H9 (cell line): ENCODE results near the gene GPC4. TPM values are rescaled to one million over a fixed set of nuclear protein-coding genes. Genes with fewer than 3 reads are reported as not detected.

Source experiments
- DNase-seq: peaks from one replicate; pipeline ENCODE4 v3.0.0-alpha.2; 2017
- H2AFZ ChIP-seq: one replicate; pipeline ENCODE4 v1.6.1; 2013; ENCODE audit warnings: mild to moderate bottlenecking, low read length, control low read depth, moderate library complexity
- H2AK5ac ChIP-seq: 2 replicates; pipeline ENCODE4 v1.6.1; 2013; ENCODE audit warnings: low read length, control low read depth, mixed read lengths; ENCODE audit not compliant: insufficient read length
- H2BK120ac ChIP-seq: one replicate; pipeline ENCODE4 v1.6.1; 2013; ENCODE audit warnings: low read depth, mild to moderate bottlenecking, low read length, control low read depth, inconsistent platforms; ENCODE audit not compliant: poor library complexity, severe bottlenecking
- H2BK12ac ChIP-seq: 2 replicates; pipeline ENCODE4 v1.6.1; 2013; ENCODE audit warnings: low read length, control low read depth, mixed read lengths, low read depth; ENCODE audit not compliant: insufficient read length
- H2BK15ac ChIP-seq: 2 replicates; pipeline ENCODE4 v1.6.1; 2013; ENCODE audit warnings: low read depth, low read length, control low read depth
- H2BK20ac ChIP-seq: one replicate; pipeline ENCODE4 v1.6.1; 2013; ENCODE audit warnings: low read depth, mild to moderate bottlenecking, low read length, control low read depth, inconsistent platforms; ENCODE audit not compliant: poor library complexity, severe bottlenecking
- H2BK5ac ChIP-seq: 2 replicates; pipeline ENCODE4 v1.6.1; 2013; ENCODE audit warnings: low read length, control low read depth, mixed read lengths; ENCODE audit not compliant: insufficient read length
- H3K14ac ChIP-seq: 2 replicates; pipeline ENCODE4 v1.6.1; 2013; ENCODE audit warnings: low read length, control low read depth; ENCODE audit not compliant: insufficient read depth
- H3K18ac ChIP-seq: 2 replicates; pipeline ENCODE4 v1.6.1; 2013; ENCODE audit warnings: low read depth, mild to moderate bottlenecking, mixed read lengths, low read length, control low read depth; ENCODE audit not compliant: insufficient read length
- H3K23ac ChIP-seq: 2 replicates; pipeline ENCODE4 v1.6.1; 2013; ENCODE audit warnings: low read length, control low read depth, mixed read lengths, low read depth; ENCODE audit not compliant: insufficient read length
- H3K23me2 ChIP-seq: 2 replicates; pipeline ENCODE4 v1.6.1; 2013; ENCODE audit warnings: low read depth, mild to moderate bottlenecking, mixed read lengths, low read length, control low read depth; ENCODE audit not compliant: insufficient read length, poor library complexity, severe bottlenecking
- H3K27ac ChIP-seq: 2 replicates; pipeline ENCODE4 v1.5.1; 2013; ENCODE audit warnings: low read length, control low read depth, mixed read lengths, low read depth; ENCODE audit not compliant: insufficient read length
- H3K27me3 ChIP-seq: 2 replicates; pipeline ENCODE4 v1.6.1; 2013; ENCODE audit warnings: low read length, control low read depth, inconsistent platforms; ENCODE audit not compliant: insufficient read depth
- H3K4ac ChIP-seq: 2 replicates; pipeline ENCODE4 v1.6.1; 2013; ENCODE audit warnings: low read depth, mild to moderate bottlenecking, control low read depth, inconsistent platforms, low read length, moderate library complexity
- H3K4me1 ChIP-seq: 2 replicates; pipeline ENCODE4 v1.6.1; 2013; ENCODE audit warnings: low read length, control low read depth, inconsistent platforms; ENCODE audit not compliant: insufficient read depth
- H3K4me2 ChIP-seq: 2 replicates; pipeline ENCODE4 v1.6.1; 2013; ENCODE audit warnings: low read length, control low read depth, mixed read lengths; ENCODE audit not compliant: insufficient read length, insufficient read depth
- H3K56ac ChIP-seq: 2 replicates; pipeline ENCODE4 v1.6.1; 2013; ENCODE audit warnings: low read depth, mild to moderate bottlenecking, mixed read lengths, low read length, control low read depth; ENCODE audit not compliant: insufficient read length
- H3K79me1 ChIP-seq: 2 replicates; pipeline ENCODE4 v1.6.1; 2013; ENCODE audit warnings: low read depth, mild to moderate bottlenecking, moderate library complexity, low read length, control low read depth, inconsistent platforms; ENCODE audit not compliant: insufficient read depth, poor library complexity, severe bottlenecking
- H3K79me2 ChIP-seq: 2 replicates; pipeline ENCODE4 v1.6.1; 2013; ENCODE audit warnings: low read length, control low read depth, inconsistent platforms; ENCODE audit not compliant: insufficient read depth
- H3K9ac ChIP-seq: 2 replicates; pipeline ENCODE4 v1.6.1; 2013; ENCODE audit warnings: low read length, control low read depth, mixed read lengths; ENCODE audit not compliant: insufficient read length; ENCODE audit errors: extremely low read depth
- H3K9me3 ChIP-seq: one replicate; pipeline ENCODE4 v1.6.1; 2013; ENCODE audit warnings: low read depth, low read length, inconsistent platforms; ENCODE audit not compliant: control insufficient read depth
- H3T11ph ChIP-seq: one replicate; pipeline ENCODE4 v1.6.1; 2013; ENCODE audit warnings: mild to moderate bottlenecking, low read length, control low read depth, inconsistent platforms
- H4K20me1 ChIP-seq: one replicate; pipeline ENCODE4 v1.6.1; 2013; ENCODE audit not compliant: control insufficient read depth, insufficient read length, insufficient read depth
- H4K5ac ChIP-seq: 2 replicates; pipeline ENCODE4 v1.6.1; 2013; ENCODE audit warnings: low read depth, mild to moderate bottlenecking, mixed read lengths, low read length, control low read depth; ENCODE audit not compliant: insufficient read length
- H4K8ac ChIP-seq: replicated peaks from 2 replicates; pipeline ENCODE4 v1.6.1; 2013; ENCODE audit warnings: low read length, control low read depth, mixed read lengths, low read depth; ENCODE audit not compliant: insufficient read length
- H4K91ac ChIP-seq: 2 replicates; pipeline ENCODE4 v1.6.1; 2013; ENCODE audit warnings: low read depth, mild to moderate bottlenecking, moderate library complexity, mixed read lengths, low read length, control low read depth; ENCODE audit not compliant: insufficient read length
- H3K27ac Mint-ChIP-seq, 3 experiments: 2 replicates in 2 of 3; 3 replicates in 1 of 3; pipeline ENCODE4 v1.8.0; 2020 to 2021; ENCODE audit warnings: mixed read lengths in 3 of 3, mild to moderate bottlenecking in 1 of 3, moderate library complexity in 1 of 3
- H3K27me3 Mint-ChIP-seq: 2 replicates; pipeline ENCODE4 v1.8.0; 2021; ENCODE audit warnings: low read depth, mild to moderate bottlenecking, moderate library complexity, mixed read lengths
- H3K36me3 Mint-ChIP-seq, 3 experiments: 2 replicates in 2 of 3; 3 replicates in 1 of 3; pipeline ENCODE4 v1.8.0; 2020 to 2021; ENCODE audit warnings: low read depth in 3 of 3, mixed read lengths in 3 of 3; ENCODE audit not compliant: insufficient read depth in 1 of 3
- H3K4me1 Mint-ChIP-seq, 2 experiments: 2 replicates each; pipeline ENCODE4 v1.8.0; 2020; ENCODE audit warnings: mixed read lengths in 2 of 2
- H3K4me3 Mint-ChIP-seq, 2 experiments: 2 replicates in 1 of 2; 3 replicates in 1 of 2; pipeline ENCODE4 v1.8.0; 2020 to 2021; ENCODE audit warnings: mild to moderate bottlenecking in 2 of 2, mixed read lengths in 2 of 2, moderate library complexity in 1 of 2
- H3K9me3 Mint-ChIP-seq, 2 experiments: 2 replicates in 1 of 2; 3 replicates in 1 of 2; pipeline ENCODE4 v1.8.0; 2020; ENCODE audit warnings: mild to moderate bottlenecking in 2 of 2, mixed read lengths in 2 of 2, moderate library complexity in 1 of 2
- WGBS: extraction: QIAGEN DNeasy Blood & Tissue Kit; methylation state at CpG from one replicate; pipeline ENCODE4 v1.1.7; 2013; ENCODE audit warnings: missing lambda C conversion rate, low lambda C conversion rate, mixed read lengths; ENCODE audit not compliant: insufficient read length; ENCODE audit errors: extremely low coverage; 5-methylcytosine and 5-hydroxymethylcytosine counted together
- total RNA-seq: library from RNA; stranded (reverse); gene quantifications from 2 replicates; pipeline ENCODE4 v1.2.1, GENCODE V29; 2021
- TF ChIP-seq, protein P1 (sequence below): fragments of 200-600 bp; sonication (generic); conservative IDR thresholded peaks from 3 replicates; pipeline ENCODE4 v1.8.0; 2021; ENCODE audit warnings: antibody characterized with exemption, mild to moderate bottlenecking

The GPC4 gene
- total RNA-seq, 1 experiment from 2014 or later, result 416 TPM

- Histone ChIP-seq H3K79me2 (no peaks in the 10 kb centered on the region), H4K5ac (no peak overlapping the region), H4K91ac (no peak overlapping the region), H4K20me1 (no peaks in the 10 kb centered on the region), H2AFZ (no peak overlapping the region), H3K23ac (no peak overlapping the region), H3K9me3 (no peaks in the 10 kb centered on the region), H3K18ac (no peak overlapping the region), H3K56ac (no peak overlapping the region), H2BK12ac (no peak overlapping the region), H3K14ac (no peak overlapping the region), H2AK5ac (no peak overlapping the region), H2BK15ac (no peak overlapping the region), H3K4ac (no peak overlapping the region), H3K23me2 (no peaks in the 10 kb centered on the region), H2BK20ac (no peak overlapping the region), H4K8ac (no peak overlapping the region), H3K27ac (no peak overlapping the region), H3K9ac (no peak overlapping the region), H3K79me1 (no peaks in the 10 kb centered on the region), H2BK5ac (no peak overlapping the region), H2BK120ac (no peak overlapping the region), H3K27me3 (no peaks in the 10 kb centered on the region), H3K4me1 (peaks cover 6% of the 10 kb centered on the region; the same call in 1 of the 2 replicates), H3T11ph (no peak overlapping the region), H3K4me2 (no peak overlapping the region)
- H3K4me1 Mint-ChIP-seq, result peaks cover 36 to 44% of the 10 kb centered on the region in 2 experiments
- no peak overlapping the region for H3K4me3 Mint-ChIP-seq
- no peak for DNase-seq
- H3K36me3 Mint-ChIP-seq, result no peaks in the 10 kb centered on the region
- WGBS, result no CpG with 5 or more reads among the region's 3 CpGs
- H3K9me3 Mint-ChIP-seq, result no peaks in the 10 kb centered on the region
- no peak overlapping the region for H3K27ac Mint-ChIP-seq
- TF ChIP-seq, protein P1, sequence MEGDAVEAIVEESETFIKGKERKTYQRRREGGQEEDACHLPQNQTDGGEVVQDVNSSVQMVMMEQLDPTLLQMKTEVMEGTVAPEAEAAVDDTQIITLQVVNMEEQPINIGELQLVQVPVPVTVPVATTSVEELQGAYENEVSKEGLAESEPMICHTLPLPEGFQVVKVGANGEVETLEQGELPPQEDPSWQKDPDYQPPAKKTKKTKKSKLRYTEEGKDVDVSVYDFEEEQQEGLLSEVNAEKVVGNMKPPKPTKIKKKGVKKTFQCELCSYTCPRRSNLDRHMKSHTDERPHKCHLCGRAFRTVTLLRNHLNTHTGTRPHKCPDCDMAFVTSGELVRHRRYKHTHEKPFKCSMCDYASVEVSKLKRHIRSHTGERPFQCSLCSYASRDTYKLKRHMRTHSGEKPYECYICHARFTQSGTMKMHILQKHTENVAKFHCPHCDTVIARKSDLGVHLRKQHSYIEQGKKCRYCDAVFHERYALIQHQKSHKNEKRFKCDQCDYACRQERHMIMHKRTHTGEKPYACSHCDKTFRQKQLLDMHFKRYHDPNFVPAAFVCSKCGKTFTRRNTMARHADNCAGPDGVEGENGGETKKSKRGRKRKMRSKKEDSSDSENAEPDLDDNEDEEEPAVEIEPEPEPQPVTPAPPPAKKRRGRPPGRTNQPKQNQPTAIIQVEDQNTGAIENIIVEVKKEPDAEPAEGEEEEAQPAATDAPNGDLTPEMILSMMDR, result no peak
- no peaks in the 10 kb centered on the region for H3K27me3 Mint-ChIP-seq
Measured at GRCh38 chrX:133254666-133255065, 160.6 kb downstream of the GPC4 start.
